HUDEP-2 (cell line): ENCODE results near the gene GPAT3.
A peak's percentile ranks its signal among the peaks of the same experiment; 100 is the strongest.
"Not testable (repeated sequence)": the region's sequence is repeated elsewhere in the genome, so short reads cannot be mapped to it uniquely, and the experiment has no call there.

ENCODE experiments used
- DNase-seq, 76 experiments: peaks; one replicate each; lab custom pipeline; 2025; ENCODE audit not compliant: unreplicated experiment in 76 of 76; lab: John Stamatoyannopoulos, UW

Gene GPAT3

GRCh38 chr4:83535520-83536361 lies at the start of gene GPAT3:
Gene GPAT3, plus strand, starts transcription at chr4:83536108. Its CDS starts 515 bp downstream, at chr4:83536623.
- DNase-seq: peak in 39 of 76 experiments; percentile 1 to 41 (median 23)

- peak in 17 of 76 experiments; percentile 3 to 41 (median 10) for DNase-seq
Measured at GRCh38 chr4:83486457-83487129, 49.3 kb upstream of the GPAT3 start.

GRCh38 chr4:83489711-83490326 lies 46.1 kb upstream of the GPAT3 start:
- DNase-seq: peak in 11 of 76 experiments; percentile 1 to 34 (median 11)

- peak in 11 of 76 experiments; percentile 1 to 32 (median 10) for DNase-seq
Measured at GRCh38 chr4:83490876-83491450, 44.9 kb upstream of the GPAT3 start.

GRCh38 chr4:83496085-83496917 lies 39.6 kb upstream of the GPAT3 start:
- peak in 30 of 76 experiments; percentile 1 to 59 (median 35) for DNase-seq

- no peak for DNase-seq
Measured at GRCh38 chr4:83498187-83498586, 37.7 kb upstream of the GPAT3 start.

GRCh38 chr4:83501671-83502070 lies 34.2 kb upstream of the GPAT3 start:
- DNase-seq: not testable (repeated sequence)

GRCh38 chr4:83503974-83504373 lies 31.9 kb upstream of the GPAT3 start:
- no peak for DNase-seq

- no peak for DNase-seq
Measured at GRCh38 chr4:83504503-83504902, 31.4 kb upstream of the GPAT3 start.

- DNase-seq: no peak
Measured at GRCh38 chr4:83504996-83505395, 30.9 kb upstream of the GPAT3 start.

GRCh38 chr4:83509156-83509585 lies 26.7 kb upstream of the GPAT3 start:
- DNase-seq: peak in 62 of 76 experiments; percentile 2 to 73 (median 33)

GRCh38 chr4:83510442-83510841 lies 25.5 kb upstream of the GPAT3 start:
- DNase-seq: no peak

GRCh38 chr4:83516042-83516772 lies 19.7 kb upstream of the GPAT3 start:
- peak in 1 of 76 experiments; percentile 2 for DNase-seq

GRCh38 chr4:83522239-83522638 lies 13.7 kb upstream of the GPAT3 start:
- no peak for DNase-seq

- no peak for DNase-seq
Measured at GRCh38 chr4:83527671-83528070, 8.2 kb upstream of the GPAT3 start.

GRCh38 chr4:83536362-83537272 lies 709 bp downstream of the GPAT3 start:
- DNase-seq: no peak

GRCh38 chr4:83542225-83542624 lies 6.3 kb downstream of the GPAT3 start:
- no peak for DNase-seq

- DNase-seq: no peak
Measured at GRCh38 chr4:83546786-83547185, 10.9 kb downstream of the GPAT3 start.
